Stimulated activated CD4-positive, alpha-beta T cell treated with anti-CD3 and anti-CD28 coated beads, Interleukin-2, amount 100 ng/mL, for 4 hours (primary cell): Measurements from ENCODE around the gene KAZN.

Source experiments
- DNase-seq: peaks from one replicate; pipeline ENCODE4 v3.0.0-alpha.2; 2020; ENCODE audit warnings: low read depth

The KAZN gene

GRCh38 chr1:15012822-15013221 lies 414.3 kb downstream of the KAZN start:
- no peak for DNase-seq

GRCh38 chr1:15013767-15014166 lies 415.3 kb downstream of the KAZN start:
- DNase-seq = no peak

GRCh38 chr1:15014516-15014915 lies 416.0 kb downstream of the KAZN start:
- DNase-seq = no peak

- no peak for DNase-seq
Observed at GRCh38 chr1:15016001-15016400, 417.5 kb downstream of the KAZN start.

- no peak for DNase-seq
Observed at GRCh38 chr1:15016526-15016925, 418.0 kb downstream of the KAZN start.

GRCh38 chr1:15017120-15017519 lies 418.6 kb downstream of the KAZN start:
- DNase-seq = no peak

- no peak for DNase-seq
Observed at GRCh38 chr1:15018767-15019166, 420.3 kb downstream of the KAZN start.

- no peak for DNase-seq
Observed at GRCh38 chr1:15020943-15021745, 422.7 kb downstream of the KAZN start.

- no peak for DNase-seq
Observed at GRCh38 chr1:15022048-15022447, 423.6 kb downstream of the KAZN start.

- no peak for DNase-seq
Observed at GRCh38 chr1:15023205-15023604, 424.7 kb downstream of the KAZN start.

GRCh38 chr1:15023976-15024375 lies 425.5 kb downstream of the KAZN start:
- DNase-seq = no peak

- no peak for DNase-seq
Observed at GRCh38 chr1:15026117-15026489, 427.6 kb downstream of the KAZN start.

- DNase-seq = no peak
Observed at GRCh38 chr1:15027515-15027986, 429.1 kb downstream of the KAZN start.

- DNase-seq = no peak
Observed at GRCh38 chr1:15028102-15028501, 429.6 kb downstream of the KAZN start.

- no peak for DNase-seq
Observed at GRCh38 chr1:15028616-15029015, 430.1 kb downstream of the KAZN start.

GRCh38 chr1:15029036-15029435 lies 430.6 kb downstream of the KAZN start:
- no peak for DNase-seq

GRCh38 chr1:15029786-15030185 lies 431.3 kb downstream of the KAZN start:
- no peak for DNase-seq

- no peak for DNase-seq
Observed at GRCh38 chr1:15031251-15031933, 432.9 kb downstream of the KAZN start.

- DNase-seq = no peak
Observed at GRCh38 chr1:15033264-15033663, 434.8 kb downstream of the KAZN start.

GRCh38 chr1:15034656-15035055 lies 436.2 kb downstream of the KAZN start:
- no peak for DNase-seq

- DNase-seq = no peak
Observed at GRCh38 chr1:15035236-15035635, 436.8 kb downstream of the KAZN start.

- no peak for DNase-seq
Observed at GRCh38 chr1:15036101-15036500, 437.6 kb downstream of the KAZN start.

- DNase-seq = no peak
Observed at GRCh38 chr1:15038232-15039016, 439.9 kb downstream of the KAZN start.
